K562 (cell line): ENCODE results near the gene GDF2. TPM values are rescaled to one million over a fixed set of nuclear protein-coding genes. Genes with fewer than 3 reads are reported as not detected.

Experiments
- ATAC-seq: fragments of 200-7000 bp; cut with Tn5 transposase; 3 replicates; pipeline ENCODE4 v1.9.1; 2020; ENCODE audit warnings: moderate library complexity
- BruUV-seq: library from RNA; stranded (reverse); fragments of 400-500 nt; replicated peaks from 2 replicates; lab custom pipeline; 2021; lab: Mats Ljungman, UMichigan
- CTCF ChIA-PET: fragments of 300-600 bp; formaldehyde crosslinking; extraction: SDS; loops from one replicate; lab custom pipeline; 2021; ENCODE audit warnings: low intra/inter-chr PET ratio; lab: Yijun Ruan, JAX
- POLR2A ChIA-PET: fragments of 300-600, 350-650 bp; sonication (Branson Sonifier 250); formaldehyde crosslinking; extraction: SDS; loops from one replicate; lab custom pipeline; 2021; ENCODE audit warnings: antibody characterized with exemption, inconsistent platforms; lab: Yijun Ruan, JAX
- DNase-seq, 4 experiments: peaks; one replicate each; pipeline versions ENCODE4 v3.0.0 to v3.0.0-alpha.2; 2011 to 2018; ENCODE audit warnings: low spot score in 3 of 4, mixed read lengths in 3 of 4; ENCODE audit errors: extremely low read depth in 1 of 4
- FAIRE-seq: peaks from 2 replicates; lab custom pipeline; 2011; peaks lifted over from hg19 to GRCh38; lab: Jason Lieb, UNC
- H2AFZ ChIP-seq: 2 replicates; pipeline ENCODE4 v1.6.0; 2011; ENCODE audit warnings: low read depth, low read length, control low read depth, inconsistent platforms
- H3K27ac ChIP-seq: fragments of 200-600 bp; 3 replicates; pipeline ENCODE4 v1.8.0; 2011; ENCODE audit warnings: low read depth, mild to moderate bottlenecking, control low read depth, inconsistent platforms, low read length, moderate library complexity, mixed read lengths; ENCODE audit errors: extremely low read depth
- H3K27me3 ChIP-seq, 2 experiments: fragments of 300-600 bp in 1 of 2; 2 replicates in 1 of 2; 3 replicates in 1 of 2; pipeline versions ENCODE4 v1.6.0 to v1.8.0; 2011; ENCODE audit warnings: inconsistent platforms in 2 of 2, low read length in 2 of 2, mild to moderate bottlenecking in 1 of 2, mixed read lengths in 1 of 2, moderate library complexity in 1 of 2; ENCODE audit not compliant: control insufficient read depth in 2 of 2, insufficient read depth in 2 of 2
- H3K36me3 ChIP-seq: fragments of 300-600 bp; 3 replicates; pipeline ENCODE4 v1.8.0; 2011; ENCODE audit warnings: mild to moderate bottlenecking, low read length, inconsistent platforms; ENCODE audit not compliant: control insufficient read depth, insufficient read depth
- H3K4me1 ChIP-seq, 2 experiments: fragments of 200-600 bp in 1 of 2; replicated peaks in 1 of 2; 2 replicates in 1 of 2; 3 replicates in 1 of 2; pipeline versions ENCODE4 v1.5.1 to v1.8.0; 2011; ENCODE audit warnings: inconsistent platforms in 2 of 2, low read length in 2 of 2, mild to moderate bottlenecking in 1 of 2, mixed read lengths in 1 of 2, moderate library complexity in 1 of 2; ENCODE audit not compliant: control insufficient read depth in 2 of 2, insufficient read depth in 2 of 2
- H3K4me2 ChIP-seq: 2 replicates; pipeline ENCODE4 v1.6.1; 2011; ENCODE audit warnings: low read length, control low read depth, inconsistent platforms, mixed read lengths; ENCODE audit not compliant: insufficient read depth
- H3K4me3 ChIP-seq: fragments of 200-600 bp; sonication (generic), shearing (Covaris generic); 2 replicates; pipeline ENCODE4 v1.5.1; 2016; ENCODE audit warnings: control low read depth, inconsistent platforms
- H3K79me2 ChIP-seq: fragments of 200-600 bp; 3 replicates; pipeline ENCODE4 v1.8.0; 2011; ENCODE audit warnings: low read length, inconsistent platforms; ENCODE audit not compliant: control insufficient read depth, insufficient read depth
- H3K9ac ChIP-seq, 2 experiments: 2 replicates each; pipeline versions ENCODE4 v1.6.0 to v1.6.1; 2011; ENCODE audit warnings: low read depth in 2 of 2, low read length in 2 of 2, control low read depth in 1 of 2, inconsistent platforms in 1 of 2, mild to moderate bottlenecking in 1 of 2, mixed read lengths in 1 of 2; ENCODE audit not compliant: insufficient read depth in 1 of 2
- H3K9me1 ChIP-seq: one replicate; pipeline ENCODE4 v1.6.0; 2011; ENCODE audit warnings: inconsistent platforms, mild to moderate bottlenecking, low read length, moderate library complexity; ENCODE audit not compliant: control insufficient read depth, insufficient read depth
- H3K9me3 ChIP-seq: replicated peaks from 2 replicates; pipeline ENCODE4 v1.5.1; 2011; ENCODE audit warnings: low read depth, low read length, inconsistent platforms; ENCODE audit not compliant: control insufficient read depth, insufficient read depth
- H4K20me1 ChIP-seq: replicated peaks from 2 replicates; pipeline ENCODE4 v1.6.1; 2011; ENCODE audit warnings: low read length, inconsistent platforms, mixed read lengths; ENCODE audit not compliant: control insufficient read depth, insufficient read depth
- HNRNPL ChIP-seq: fragments of 200-400 bp; formaldehyde crosslinking; IDR thresholded peaks from 2 replicates; pipeline ENCODE4 v1.6.1; 2017; ENCODE audit warnings: low read depth, mild to moderate bottlenecking, low read length
- KAT7 ChIP-seq: sonication (generic); formaldehyde crosslinking; IDR thresholded peaks from 2 replicates; pipeline ENCODE4 v1.8.0; 2022; ENCODE audit warnings: missing genetic modification reagents, mild to moderate bottlenecking, borderline replicate concordance
- MEIS2 ChIP-seq: fragments of 450-650 bp; IDR thresholded peaks from 2 replicates; pipeline ENCODE4 v1.6.1; 2014; ENCODE audit warnings: mild to moderate bottlenecking; ENCODE audit not compliant: partially characterized antibody
- NCOA4 ChIP-seq: fragments of 450-650 bp; IDR thresholded peaks from 2 replicates; pipeline ENCODE4 v1.6.1; 2018; ENCODE audit warnings: mild to moderate bottlenecking; ENCODE audit not compliant: partially characterized antibody
- PCBP2 ChIP-seq: fragments of 200-400 bp; formaldehyde crosslinking; IDR thresholded peaks from 2 replicates; pipeline ENCODE4 v1.6.1; 2018; ENCODE audit warnings: low read length, low read depth, mild to moderate bottlenecking, moderate library complexity; ENCODE audit not compliant: poor library complexity, severe bottlenecking
- PKNOX1 ChIP-seq: fragments of 450-650 bp; IDR thresholded peaks from 2 replicates; pipeline ENCODE4 v1.6.1; 2016
- POLR2H ChIP-seq: IDR thresholded peaks from 2 replicates; pipeline ENCODE4 v1.6.1; 2016; ENCODE audit warnings: missing genetic modification characterization, low read depth, mild to moderate bottlenecking, control low read depth, missing compliant biosample characterization, moderate library complexity
- STAT5B ChIP-seq: fragments of 250-450 bp; sonication (Bioruptor Pico); IDR thresholded peaks from 2 replicates; pipeline ENCODE4 v1.8.0; 2021; ENCODE audit warnings: mild to moderate bottlenecking, inconsistent platforms
- ZBTB33 ChIP-seq: sonication (generic); formaldehyde crosslinking; IDR thresholded peaks from 2 replicates; pipeline ENCODE4 v1.8.1; 2023; ENCODE audit warnings: mild to moderate bottlenecking, missing genetic modification reagents
- ZNF253 ChIP-seq: fragments of 250-450 bp; sonication (Bioruptor Pico); conservative IDR thresholded peaks from 2 replicates; pipeline ENCODE4 v1.6.1; 2021; ENCODE audit warnings: mild to moderate bottlenecking
- ZNF512 ChIP-seq: IDR thresholded peaks from 2 replicates; pipeline ENCODE4 v1.6.1; 2016; ENCODE audit warnings: missing genetic modification characterization, missing compliant biosample characterization
- ZNF57 ChIP-seq: fragments of 450-650 bp; formaldehyde crosslinking; IDR thresholded peaks from 2 replicates; pipeline ENCODE4 v1.4.0; 2020; ENCODE audit warnings: mild to moderate bottlenecking, moderate library complexity
- ZNF586 ChIP-seq: fragments of 450-650 bp; formaldehyde crosslinking; conservative IDR thresholded peaks from 2 replicates; pipeline ENCODE4 v1.4.0; 2020; ENCODE audit warnings: mild to moderate bottlenecking, moderate library complexity
- WGBS: fragments of 100-300 bp; shearing (Covaris generic); methylation state at CpG from one replicate; pipeline ENCODE4 v1.1.6; 2016; ENCODE audit warnings: low coverage, mixed read lengths; ENCODE audit not compliant: insufficient coverage; ENCODE audit errors: missing lambda C conversion rate; 5-methylcytosine and 5-hydroxymethylcytosine counted together
- in situ Hi-C: fragments of 300-500 bp; cut with MboI; formaldehyde crosslinking; loops from 4 replicates; pipeline ENCODE4 v1.15.0; 2018; ENCODE audit warnings: inconsistent platforms, mixed read lengths
- intact Hi-C: fragments of 100-400 bp; cut with micrococcal nuclease; formaldehyde crosslinking; loops from 2 replicates; pipeline ENCODE4 v1.14.2; 2022
- polyA plus RNA-seq, 8 experiments: library from polyadenylated mRNA; depleted of rRNA in 4 of 8; stranded (reverse) in 5 of 8; unstranded in 3 of 8; fragments of >200 nt; fragmentation: Nextera tagmentation in 2 of 8; fragmentation: Illumina TruSeq in 1 of 8; extraction: Ambion mirVana in 2 of 8; extraction: Trizol in 1 of 8; gene quantifications; 2 replicates each; pipeline versions ENCODE4 v1.2.1 to v1.2.3, GENCODE V29; 2011 to 2014; ENCODE audit warnings: inconsistent platforms in 1 of 8, missing spikeins in 1 of 8
- total RNA-seq, 7 experiments: library from RNA; depleted of rRNA in 6 of 7; stranded (reverse); fragments of >200 nt in 6 of 7; fragmentation: Illumina TruSeq in 2 of 7; extraction: Trizol in 2 of 7; gene quantifications; 2 replicates each; pipeline versions ENCODE4 v1.2.1 to v1.2.3, GENCODE V29; 2011 to 2021; ENCODE audit warnings: low replicate concordance in 1 of 7
- TF ChIP-seq, protein P1 (sequence below): fragments of 250-450 bp; sonication (Bioruptor Pico); IDR thresholded peaks from 2 replicates; pipeline ENCODE4 v1.5.0; 2021; ENCODE audit warnings: mild to moderate bottlenecking, moderate library complexity

Gene GDF2
- total and polyA plus RNA-seq, 9 of the 15 experiments (the other 6 are each of a cell fraction or from before 2014, with no cell fraction given), result 0.08 to 0.58 (median 0.27) TPM; not detected in 2

DNA sequence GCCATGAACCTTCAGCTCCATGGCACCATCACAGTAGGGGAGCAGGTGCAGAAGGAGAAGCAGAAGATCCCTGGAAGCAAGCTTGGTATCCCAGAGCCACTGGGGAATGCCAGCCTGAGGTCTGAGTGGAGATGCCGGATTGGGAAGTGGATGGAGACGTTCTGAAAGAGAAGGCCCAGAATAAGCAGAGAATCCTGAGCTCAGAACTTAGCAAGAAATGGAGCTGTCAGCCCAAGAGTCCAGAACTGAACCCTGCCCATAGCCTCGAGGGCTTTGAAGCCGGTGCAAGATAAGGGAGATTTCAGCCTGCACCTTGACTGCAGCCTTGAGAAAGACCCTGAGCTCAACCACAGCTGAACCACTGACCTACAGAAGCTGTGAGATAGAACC lies 36.1 kb upstream of the GDF2 start:
- Histone ChIP-seq H3K4me2 (no peak overlapping the region), H3K9me1 (no peaks in the 10 kb centered on the region), H3K27me3 (peaks cover 12 to 72% of the 10 kb centered on the region in 2 experiments; a peak in 4 of 5 replicates), H3K27ac (no peak overlapping the region), H3K4me3 (no peak overlapping the region), H4K20me1 (0 out of 2 replicates have a peak, but pooled peaks cover 17% of the 10 kb centered on the region), H3K36me3 (no peaks in the 10 kb centered on the region), H2AFZ (no peak overlapping the region), H3K4me1 (no peaks in the 10 kb centered on the region; a peak in 1 of 5 replicates), H3K9ac (no peak overlapping the region), H3K9me3 (no peaks in the 10 kb centered on the region), H3K79me2 (no peaks in the 10 kb centered on the region)
- ATAC-seq (no peak), DNase-seq (no peak), FAIRE-seq (no peak)
- WGBS, result 4% methylated on average over 4 of the region's 4 CpGs
- BruUV-seq, result no TSS peak
- CTCF ChIA-PET, result no interaction called here
- POLR2A ChIA-PET, result interaction anchor here (0.7 kb wide), 1 partner anchor 20 kb away, joined by 3 read pairs; no protein-coding TSS in a partner anchor
- in situ Hi-C loops, result no loop called here
- intact Hi-C loops, result loop anchor here (2.0 kb wide), 1 partner anchor 21 kb away; no protein-coding TSS in a partner anchor
- TF ChIP-seq ZNF512 (tag), result no peak
- no peak for TF ChIP-seq ZNF57
- TF ChIP-seq STAT5B (CRISPR knock-in tag), result no peak
- TF ChIP-seq POLR2H (tag), result no peak
- TF ChIP-seq PCBP2, result no peak
- TF ChIP-seq ZNF253, result no peak
- no peak for TF ChIP-seq MEIS2
- TF ChIP-seq ZBTB33 (CRISPR knock-in tag), result no peak
- TF ChIP-seq PKNOX1, result no peak
- no peak for TF ChIP-seq ZNF586 (CRISPR knock-in tag)
- TF ChIP-seq HNRNPL, result no peak
- TF ChIP-seq, protein P1, sequence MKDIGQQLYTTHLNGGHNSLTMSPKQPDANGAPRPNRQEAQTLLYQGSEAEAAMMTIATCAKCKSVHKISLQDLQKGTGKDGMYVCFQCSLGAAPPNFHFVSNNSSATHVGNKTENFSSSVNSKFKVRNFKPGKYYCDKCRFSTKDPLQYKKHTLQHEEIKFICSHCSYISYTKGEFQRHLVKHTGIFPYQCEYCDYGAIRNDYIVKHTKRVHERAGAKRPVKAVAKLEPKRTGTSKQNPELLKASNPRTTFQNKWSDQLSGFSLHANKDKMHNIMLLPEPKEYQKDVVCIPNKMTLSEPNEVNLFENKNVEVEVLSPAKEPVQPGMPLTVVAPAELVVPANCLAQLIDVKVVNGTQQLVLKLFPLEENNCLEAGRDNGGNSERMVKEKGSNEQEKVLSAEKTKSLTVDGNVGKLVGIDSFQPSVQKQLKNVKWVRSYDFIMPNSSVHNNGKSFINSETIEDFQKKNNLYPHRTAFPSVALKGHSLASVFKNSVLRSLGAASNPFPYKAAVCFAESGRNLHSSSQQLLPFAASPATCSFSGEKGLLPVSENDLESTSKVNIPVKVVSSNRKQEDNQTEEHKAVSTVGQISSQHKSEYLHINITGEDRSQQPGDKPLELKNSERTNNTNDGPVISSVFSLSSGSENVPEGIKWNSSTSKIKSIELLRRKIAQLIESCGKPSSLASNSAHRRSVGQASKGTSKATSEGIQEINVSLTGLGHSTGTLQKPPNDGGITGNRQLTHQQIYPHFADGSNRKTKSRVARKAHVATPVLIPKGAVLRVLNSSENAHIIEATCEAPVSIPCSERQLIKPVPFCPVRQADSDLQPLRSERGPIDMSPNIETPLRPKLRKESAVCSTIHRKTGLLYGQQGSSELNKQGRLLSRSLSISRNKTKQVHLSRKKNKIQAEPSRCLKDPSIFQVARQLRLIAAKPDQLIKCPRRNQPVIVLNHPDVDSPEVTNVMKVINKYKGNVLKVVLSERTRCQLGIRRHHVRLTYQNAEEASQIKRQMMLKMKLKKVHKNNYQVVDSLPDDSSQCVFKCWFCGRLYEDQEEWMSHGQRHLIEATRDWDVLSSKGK (CRISPR knock-in tag), result no peak
- no peak for TF ChIP-seq NCOA4
- no peak for TF ChIP-seq KAT7
